ENCODE results near the gene SMG9.
"Not testable (repeated sequence)": the region's sequence is repeated elsewhere in the genome, so short reads cannot be mapped to it uniquely, and the experiment has no call there.

The SMG9 gene

GRCh38 chr19:43765109-43765876 is 10.5 kb upstream of the SMG9 start:
- TF ChIP-seq EZH2phosphoT487 (conservative IDR thresholded peaks at IDR 0.05; ENCODE audit: low read length) (no peak), CTCF (IDR thresholded peaks at IDR 0.05; ENCODE audit: insufficient read depth, low read length, poor library complexity, severe bottlenecking) (no peak)
- H3F3A ChIP-seq (ENCODE audit: insufficient read depth): peaks cover 23% of the 10 kb centered on the region
- H3K79me2 ChIP-seq (ENCODE audit: insufficient read depth, low read length): no peaks in the 10 kb centered on the region
- peak overlapping the region; percentile 80 for H3K4me2 ChIP-seq (ENCODE audit: low read depth, low read length, poor library complexity, severe bottlenecking)
- no peak overlapping the region for H3K4me3 ChIP-seq (ENCODE audit: insufficient read depth, low read length, poor library complexity, severe bottlenecking)
- H3K9ac ChIP-seq (ENCODE audit: low read length): peak overlapping the region; percentile 69
- no peaks in the 10 kb centered on the region for H4K20me1 ChIP-seq (ENCODE audit: low read depth, low read length)
- no peak overlapping the region for H2AFZ ChIP-seq (ENCODE audit: low read depth, low read length, severe bottlenecking)
- H3K9me3 ChIP-seq (ENCODE audit: insufficient read depth, low read length): no peaks in the 10 kb centered on the region
- H3K27me3 ChIP-seq (ENCODE audit: low read length): no peaks in the 10 kb centered on the region
- H3K36me3 ChIP-seq (ENCODE audit: low read length): 0 out of 2 replicates have a peak, but pooled peaks cover 2% of the 10 kb centered on the region
- H3K27ac ChIP-seq (ENCODE audit: low read depth, low read length): peak overlapping the region; percentile 99
- H3K9me2 ChIP-seq (replicated peaks; ENCODE audit: insufficient read depth, low read length): no peaks in the 10 kb centered on the region

- H3K9me2 ChIP-seq (replicated peaks; ENCODE audit: insufficient read depth, low read length); H3K36me3 ChIP-seq (ENCODE audit: low read length); H3K27me3 ChIP-seq (ENCODE audit: low read length); H3K4me3 ChIP-seq (ENCODE audit: insufficient read depth, low read length, poor library complexity, severe bottlenecking); H3K9me3 ChIP-seq (ENCODE audit: insufficient read depth, low read length); H3K4me2 ChIP-seq (ENCODE audit: low read depth, low read length, poor library complexity, severe bottlenecking); H3K79me2 ChIP-seq (ENCODE audit: insufficient read depth, low read length); H4K20me1 ChIP-seq (ENCODE audit: low read depth, low read length); H2AFZ ChIP-seq (ENCODE audit: low read depth, low read length, severe bottlenecking): not testable (repeated sequence)
- Histone ChIP-seq H3K9ac (ENCODE audit: low read length) (peak overlapping the region; percentile 69), H3F3A (ENCODE audit: insufficient read depth) (peaks cover 24% of the 10 kb centered on the region), H3K27ac (ENCODE audit: low read depth, low read length) (peak overlapping the region; percentile 99)
These were observed 9.9 kb upstream of the SMG9 start for GRCh38 chr19:43764684-43765083.

GRCh38 chr19:43763473-43763939 is 8.7 kb upstream of the SMG9 start:
- H2AFZ ChIP-seq (ENCODE audit: low read depth, low read length, severe bottlenecking): no peak overlapping the region
- no peaks in the 10 kb centered on the region for H3K9me2 ChIP-seq (replicated peaks; ENCODE audit: insufficient read depth, low read length)
- H3K4me3 ChIP-seq (ENCODE audit: insufficient read depth, low read length, poor library complexity, severe bottlenecking): no peak overlapping the region
- no peak for TF ChIP-seq EZH2phosphoT487 (conservative IDR thresholded peaks at IDR 0.05; ENCODE audit: low read length)
- no peak for TF ChIP-seq CTCF (IDR thresholded peaks at IDR 0.05; ENCODE audit: insufficient read depth, low read length, poor library complexity, severe bottlenecking)
- peaks cover 31% of the 10 kb centered on the region for H3F3A ChIP-seq (ENCODE audit: insufficient read depth)
- no peaks in the 10 kb centered on the region for H3K79me2 ChIP-seq (ENCODE audit: insufficient read depth, low read length)
- H3K9ac ChIP-seq (ENCODE audit: low read length): 0 out of 2 replicates have a peak overlapping the region, but pooled peaks have one; percentile 7
- peak overlapping the region; percentile 40 for H3K27ac ChIP-seq (ENCODE audit: low read depth, low read length)
- no peak overlapping the region for H3K4me2 ChIP-seq (ENCODE audit: low read depth, low read length, poor library complexity, severe bottlenecking)
- H3K36me3 ChIP-seq (ENCODE audit: low read length): 0 out of 2 replicates have a peak, but pooled peaks cover 2% of the 10 kb centered on the region
- no peaks in the 10 kb centered on the region for H3K27me3 ChIP-seq (ENCODE audit: low read length)
- H3K9me3 ChIP-seq (ENCODE audit: insufficient read depth, low read length): no peaks in the 10 kb centered on the region
- H4K20me1 ChIP-seq (ENCODE audit: low read depth, low read length): no peaks in the 10 kb centered on the region

- Histone ChIP-seq H3K79me2 (ENCODE audit: insufficient read depth, low read length) (no peaks in the 10 kb centered on the region), H3K4me2 (ENCODE audit: low read depth, low read length, poor library complexity, severe bottlenecking) (no peak overlapping the region), H3K4me3 (ENCODE audit: insufficient read depth, low read length, poor library complexity, severe bottlenecking) (no peak overlapping the region), H3K27me3 (ENCODE audit: low read length) (no peaks in the 10 kb centered on the region), H3F3A (ENCODE audit: insufficient read depth) (peaks cover 36% of the 10 kb centered on the region), H3K9me3 (ENCODE audit: insufficient read depth, low read length) (no peaks in the 10 kb centered on the region), H3K9me2 (replicated peaks; ENCODE audit: insufficient read depth, low read length) (no peaks in the 10 kb centered on the region), H4K20me1 (ENCODE audit: low read depth, low read length) (no peaks in the 10 kb centered on the region), H3K36me3 (ENCODE audit: low read length) (no peaks in the 10 kb centered on the region), H3K27ac (ENCODE audit: low read depth, low read length) (0 out of 2 replicates have a peak overlapping the region, but pooled peaks have one; percentile 40), H2AFZ (ENCODE audit: low read depth, low read length, severe bottlenecking) (no peak overlapping the region), H3K9ac (ENCODE audit: low read length) (no peak overlapping the region)
- TF ChIP-seq CTCF (IDR thresholded peaks at IDR 0.05; ENCODE audit: insufficient read depth, low read length, poor library complexity, severe bottlenecking): no peak
- no peak for TF ChIP-seq EZH2phosphoT487 (conservative IDR thresholded peaks at IDR 0.05; ENCODE audit: low read length)
These were observed 8.1 kb upstream of the SMG9 start for GRCh38 chr19:43762814-43763213.
